Endothelial cell of umbilical vein (primary cell): ENCODE measurements around the gene MCCC1. TPM values are rescaled to one million over a fixed set of nuclear protein-coding genes. Genes with fewer than 3 reads are reported as not detected.

Source experiments
- BruUV-seq: library from RNA; stranded (reverse); fragments of 400-500 nt; replicated peaks from 2 replicates; lab custom pipeline; 2021; lab: Mats Ljungman, UMichigan
- CTCF ChIA-PET: fragments of 300-600, 350-600 bp; sonication (Branson Sonifier 250); formaldehyde crosslinking; loops from one replicate; lab custom pipeline; 2021; ENCODE audit warnings: antibody characterized with exemption, inconsistent platforms; lab: Charles Lee
- POLR2A ChIA-PET: fragments of 300-600, 350-600 bp; sonication (Branson Sonifier 250); formaldehyde crosslinking; loops from one replicate; lab custom pipeline; 2021; ENCODE audit warnings: antibody characterized with exemption, inconsistent platforms; lab: Charles Lee
- DNase-seq: peaks from one replicate; pipeline ENCODE4 v3.0.0-alpha.2; 2011; ENCODE audit warnings: low read depth, low spot score
- FAIRE-seq: peaks from 2 replicates; lab custom pipeline; 2011; peaks lifted over from hg19 to GRCh38; lab: Jason Lieb, UNC
- H2AFZ ChIP-seq: 2 replicates; pipeline ENCODE4 v1.6.0; 2012; ENCODE audit warnings: low read depth, low read length, control low read depth, inconsistent platforms
- H3K27ac ChIP-seq: 2 replicates; pipeline ENCODE4 v1.5.1; 2011; ENCODE audit warnings: low read depth, mild to moderate bottlenecking, control low read depth, low read length, moderate library complexity; ENCODE audit not compliant: insufficient read depth
- H3K27me3 ChIP-seq, 2 experiments: 2 replicates each; pipeline versions ENCODE4 v1.6.0 to v1.6.1; 2011; ENCODE audit warnings: low read length in 2 of 2, mixed read lengths in 1 of 2; ENCODE audit not compliant: control insufficient read depth in 2 of 2, insufficient read depth in 2 of 2
- H3K36me3 ChIP-seq, 2 experiments: 2 replicates in 1 of 2; 3 replicates in 1 of 2; pipeline ENCODE4 v1.5.1; 2011; ENCODE audit warnings: low read length in 2 of 2, mild to moderate bottlenecking in 1 of 2, moderate library complexity in 1 of 2; ENCODE audit not compliant: control insufficient read depth in 2 of 2, insufficient read depth in 2 of 2; ENCODE audit errors: extremely low read depth in 1 of 2
- H3K4me1 ChIP-seq: 3 replicates; pipeline ENCODE4 v1.5.1; 2011; ENCODE audit warnings: mild to moderate bottlenecking, low read length; ENCODE audit not compliant: control insufficient read depth, insufficient read depth; ENCODE audit errors: extremely low read depth
- H3K4me2 ChIP-seq: 2 replicates; pipeline ENCODE4 v1.6.1; 2011; ENCODE audit warnings: low read length, control low read depth, mixed read lengths; ENCODE audit not compliant: insufficient read depth
- H3K4me3 ChIP-seq, 3 experiments: fragments of 200-600 bp in 1 of 3; sonication (generic), shearing (Covaris generic) in 1 of 3; replicated peaks in 1 of 3; 2 replicates each; pipeline ENCODE4 v1.5.1; 2011 to 2016; ENCODE audit warnings: control low read depth in 3 of 3, low read length in 3 of 3, mild to moderate bottlenecking in 2 of 3, inconsistent platforms in 1 of 3, low read depth in 1 of 3, moderate library complexity in 1 of 3; ENCODE audit not compliant: insufficient read depth in 1 of 3
- H3K79me2 ChIP-seq: 2 replicates; pipeline ENCODE4 v1.6.0; 2012; ENCODE audit warnings: low read length, inconsistent platforms; ENCODE audit not compliant: control insufficient read depth, insufficient read depth
- H3K9ac ChIP-seq: replicated peaks from 2 replicates; pipeline ENCODE3; 2011; ENCODE audit warnings: low read length, control low read depth; ENCODE audit not compliant: insufficient read depth; ENCODE audit errors: extremely low read depth
- H3K9me1 ChIP-seq: replicated peaks from 3 replicates; pipeline ENCODE4 v1.6.0; 2011; ENCODE audit warnings: mild to moderate bottlenecking, low read length; ENCODE audit not compliant: control insufficient read depth, insufficient read depth; ENCODE audit errors: extremely low read depth
- H3K9me3 ChIP-seq: replicated peaks from 2 replicates; pipeline ENCODE4 v1.5.1; 2012; ENCODE audit warnings: low read length, inconsistent platforms; ENCODE audit not compliant: control insufficient read depth, insufficient read depth
- H4K20me1 ChIP-seq: replicated peaks from 2 replicates; pipeline ENCODE3; 2011; ENCODE audit warnings: mild to moderate bottlenecking, low read length; ENCODE audit not compliant: control insufficient read depth, insufficient read depth; ENCODE audit errors: extremely low read depth
- EZH2 ChIP-seq: IDR thresholded peaks from 2 replicates; pipeline ENCODE4 v1.6.1; 2012; ENCODE audit warnings: borderline replicate concordance, low read depth, mild to moderate bottlenecking, moderate library complexity, low read length, inconsistent platforms; ENCODE audit not compliant: severe bottlenecking
- FOS ChIP-seq: IDR thresholded peaks from 2 replicates; pipeline ENCODE4 v1.6.1; 2011; ENCODE audit warnings: mild to moderate bottlenecking, low read length, moderate library complexity, borderline replicate concordance; ENCODE audit not compliant: insufficient read depth
- GATA2 ChIP-seq: IDR thresholded peaks from 2 replicates; pipeline ENCODE4 v1.7.0; 2011; ENCODE audit warnings: low read depth, mild to moderate bottlenecking, moderate library complexity, mixed read lengths, low read length; ENCODE audit not compliant: insufficient read length, insufficient read depth
- JUN ChIP-seq: IDR thresholded peaks from 2 replicates; pipeline ENCODE4 v1.6.1; 2011; ENCODE audit warnings: borderline replicate concordance, low read depth; ENCODE audit not compliant: insufficient read length, insufficient read depth
- MAX ChIP-seq: IDR thresholded peaks from 2 replicates; pipeline ENCODE4 v1.6.1; 2011; ENCODE audit not compliant: insufficient read depth, insufficient read length
- MYC ChIP-seq: IDR thresholded peaks from one replicate; pipeline ENCODE4 v1.6.1; 2011; ENCODE audit warnings: mild to moderate bottlenecking, low read depth, low read length
- POLR2A ChIP-seq: IDR thresholded peaks from 2 replicates; pipeline ENCODE4 v1.6.1; 2012; ENCODE audit warnings: low read depth, mild to moderate bottlenecking, control low read depth, low read length
- POLR2AphosphoS5 ChIP-seq: IDR thresholded peaks from 2 replicates; pipeline ENCODE4 v1.6.1; 2012; ENCODE audit warnings: low read depth, mild to moderate bottlenecking, control low read depth, low read length, moderate library complexity; ENCODE audit not compliant: insufficient read depth
- dilution Hi-C: fragments of 300-500 bp; cut with MboI; formaldehyde crosslinking; loops from one replicate; pipeline ENCODE4 v1.15.0; 2019; ENCODE audit warnings: low sequenced_read_pairs; ENCODE audit not compliant: extremely low pct_ligation_motif_present
- intact Hi-C: fragments of 100-400 bp; cut with micrococcal nuclease; formaldehyde crosslinking; loops from one replicate; pipeline ENCODE4 v1.10.0; 2022
- polyA plus RNA-seq, 4 experiments: library from polyadenylated mRNA; depleted of rRNA in 3 of 4; stranded (reverse) in 3 of 4; unstranded in 1 of 4; fragments of >200 nt; gene quantifications; 2 replicates each; pipeline versions ENCODE4 v1.2.1 to v1.2.3, GENCODE V29; 2011 to 2012; ENCODE audit warnings: missing spikeins in 1 of 4
- total RNA-seq: library from RNA; stranded (reverse); gene quantifications from 2 replicates; pipeline ENCODE4 v1.2.3, GENCODE V29; 2021
- TF ChIP-seq, protein P1 (sequence below), 2 donors: IDR thresholded peaks; 1 replicate in 1 of 2; 2 replicates in 1 of 2; pipeline ENCODE4 v1.5.1; 2011; ENCODE audit warnings: low read length in 2 of 2, mild to moderate bottlenecking in 2 of 2, moderate library complexity in 2 of 2, control low read depth in 1 of 2, inconsistent platforms in 1 of 2, low read depth in 1 of 2; ENCODE audit not compliant: insufficient read depth in 1 of 2; ENCODE audit errors: extremely low read depth in 1 of 2

Gene MCCC1
- total and polyA plus RNA-seq, 2 donors (not counting 3 experiments of a cell fraction or from before 2014, with no cell fraction given), result 9.2 to 19.7 TPM

GRCh38 chr3:183015185-183015584 lies 84.1 kb downstream of the MCCC1 start:
- Histone ChIP-seq H3K9me1 (no peaks in the 10 kb centered on the region), H3K27me3 (no peaks in the 10 kb centered on the region), H3K9ac (no peak overlapping the region), H3K4me3 (no peak overlapping the region), H3K36me3 (peaks cover 0 to 2% of the 10 kb centered on the region in 2 experiments), H4K20me1 (no peaks in the 10 kb centered on the region), H3K27ac (no peak overlapping the region), H3K4me1 (no peaks in the 10 kb centered on the region), H3K79me2 (no peaks in the 10 kb centered on the region), H3K4me2 (no peak overlapping the region), H2AFZ (no peak overlapping the region), H3K9me3 (no peaks in the 10 kb centered on the region)
- FAIRE-seq, result no peak
- DNase-seq, result no peak
- CTCF ChIA-PET, result no interaction called here
- intact Hi-C loops, result no loop called here
- no peak for TF ChIP-seq MYC
- no peak for TF ChIP-seq POLR2AphosphoS5
- no peak for TF ChIP-seq GATA2
- TF ChIP-seq POLR2A, result no peak
- no peak for TF ChIP-seq EZH2
- TF ChIP-seq, protein P1, sequence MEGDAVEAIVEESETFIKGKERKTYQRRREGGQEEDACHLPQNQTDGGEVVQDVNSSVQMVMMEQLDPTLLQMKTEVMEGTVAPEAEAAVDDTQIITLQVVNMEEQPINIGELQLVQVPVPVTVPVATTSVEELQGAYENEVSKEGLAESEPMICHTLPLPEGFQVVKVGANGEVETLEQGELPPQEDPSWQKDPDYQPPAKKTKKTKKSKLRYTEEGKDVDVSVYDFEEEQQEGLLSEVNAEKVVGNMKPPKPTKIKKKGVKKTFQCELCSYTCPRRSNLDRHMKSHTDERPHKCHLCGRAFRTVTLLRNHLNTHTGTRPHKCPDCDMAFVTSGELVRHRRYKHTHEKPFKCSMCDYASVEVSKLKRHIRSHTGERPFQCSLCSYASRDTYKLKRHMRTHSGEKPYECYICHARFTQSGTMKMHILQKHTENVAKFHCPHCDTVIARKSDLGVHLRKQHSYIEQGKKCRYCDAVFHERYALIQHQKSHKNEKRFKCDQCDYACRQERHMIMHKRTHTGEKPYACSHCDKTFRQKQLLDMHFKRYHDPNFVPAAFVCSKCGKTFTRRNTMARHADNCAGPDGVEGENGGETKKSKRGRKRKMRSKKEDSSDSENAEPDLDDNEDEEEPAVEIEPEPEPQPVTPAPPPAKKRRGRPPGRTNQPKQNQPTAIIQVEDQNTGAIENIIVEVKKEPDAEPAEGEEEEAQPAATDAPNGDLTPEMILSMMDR (IDR thresholded peaks at IDR 0.05; ENCODE audit: extremely low read depth in 1 of 2, insufficient read depth in 1 of 2, low read depth in 1 of 2, low read length in 2 of 2), result no peak
- no peak for TF ChIP-seq MAX
- no peak for TF ChIP-seq FOS
- TF ChIP-seq JUN, result no peak
- no TSS peak for BruUV-seq
- dilution Hi-C loops, result no loop called here
- POLR2A ChIA-PET, result no interaction called here
